RWPE2 (cell line): ENCODE results near the gene HIVEP3.

ENCODE experiments used
- ATAC-seq: fragments of 200-7000 bp; cut with Tn5 transposase; 3 replicates; pipeline ENCODE4 v1.9.1; 2021; ENCODE audit warnings: low read depth
- DNase-seq: peaks from one replicate; pipeline ENCODE4 v3.0.0-alpha.2; 2020; ENCODE audit warnings: low spot score
- H3K27ac ChIP-seq: fragments of 450-650 bp; 2 replicates; pipeline ENCODE4 v1.5.1; 2017; ENCODE audit warnings: mild to moderate bottlenecking; ENCODE audit not compliant: poor library complexity, severe bottlenecking
- H3K27me3 ChIP-seq: fragments of 250-450 bp; sonication (Bioruptor Pico); 2 replicates; pipeline ENCODE4 v1.5.1; 2021; ENCODE audit warnings: mild to moderate bottlenecking, moderate library complexity; ENCODE audit not compliant: insufficient read depth, poor library complexity, severe bottlenecking
- H3K36me3 ChIP-seq: fragments of 250-450 bp; sonication (Bioruptor Pico); 2 replicates; pipeline ENCODE4 v1.5.1; 2020; ENCODE audit warnings: low read depth, mild to moderate bottlenecking, moderate library complexity
- H3K4me1 ChIP-seq: fragments of 250-450 bp; sonication (Bioruptor Pico); 2 replicates; pipeline ENCODE4 v1.5.1; 2021; ENCODE audit warnings: mild to moderate bottlenecking, moderate library complexity; ENCODE audit not compliant: insufficient read depth, poor library complexity, severe bottlenecking
- H3K4me3 ChIP-seq: fragments of 250-450 bp; sonication (Bioruptor Pico); 2 replicates; pipeline ENCODE4 v1.5.1; 2021; ENCODE audit warnings: mild to moderate bottlenecking, moderate library complexity; ENCODE audit not compliant: severe bottlenecking
- H3K9me3 ChIP-seq: fragments of 250-450 bp; sonication (Bioruptor Pico); 2 replicates; pipeline ENCODE4 v1.5.1; 2021; ENCODE audit warnings: mild to moderate bottlenecking, moderate library complexity; ENCODE audit not compliant: severe bottlenecking
- TF ChIP-seq, protein P1 (sequence below): fragments of 450-650 bp; IDR thresholded peaks from one replicate; pipeline ENCODE4 v1.5.1; 2017; ENCODE audit warnings: mild to moderate bottlenecking, moderate library complexity; ENCODE audit not compliant: poor library complexity, severe bottlenecking

HIVEP3 gene

GRCh38 chr1:41859686-41860085 is 59.0 kb downstream of the HIVEP3 start:
- Histone ChIP-seq H3K4me3 (no peak overlapping the region), H3K27ac (peak overlapping the region; percentile 94), H3K36me3 (no peaks in the 10 kb centered on the region), H3K27me3 (no peaks in the 10 kb centered on the region), H3K4me1 (peaks cover 39% of the 10 kb centered on the region), H3K9me3 (no peaks in the 10 kb centered on the region)
- no peak for ATAC-seq
- no peak for DNase-seq
- TF ChIP-seq, protein P1, sequence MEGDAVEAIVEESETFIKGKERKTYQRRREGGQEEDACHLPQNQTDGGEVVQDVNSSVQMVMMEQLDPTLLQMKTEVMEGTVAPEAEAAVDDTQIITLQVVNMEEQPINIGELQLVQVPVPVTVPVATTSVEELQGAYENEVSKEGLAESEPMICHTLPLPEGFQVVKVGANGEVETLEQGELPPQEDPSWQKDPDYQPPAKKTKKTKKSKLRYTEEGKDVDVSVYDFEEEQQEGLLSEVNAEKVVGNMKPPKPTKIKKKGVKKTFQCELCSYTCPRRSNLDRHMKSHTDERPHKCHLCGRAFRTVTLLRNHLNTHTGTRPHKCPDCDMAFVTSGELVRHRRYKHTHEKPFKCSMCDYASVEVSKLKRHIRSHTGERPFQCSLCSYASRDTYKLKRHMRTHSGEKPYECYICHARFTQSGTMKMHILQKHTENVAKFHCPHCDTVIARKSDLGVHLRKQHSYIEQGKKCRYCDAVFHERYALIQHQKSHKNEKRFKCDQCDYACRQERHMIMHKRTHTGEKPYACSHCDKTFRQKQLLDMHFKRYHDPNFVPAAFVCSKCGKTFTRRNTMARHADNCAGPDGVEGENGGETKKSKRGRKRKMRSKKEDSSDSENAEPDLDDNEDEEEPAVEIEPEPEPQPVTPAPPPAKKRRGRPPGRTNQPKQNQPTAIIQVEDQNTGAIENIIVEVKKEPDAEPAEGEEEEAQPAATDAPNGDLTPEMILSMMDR: no peak

DNA sequence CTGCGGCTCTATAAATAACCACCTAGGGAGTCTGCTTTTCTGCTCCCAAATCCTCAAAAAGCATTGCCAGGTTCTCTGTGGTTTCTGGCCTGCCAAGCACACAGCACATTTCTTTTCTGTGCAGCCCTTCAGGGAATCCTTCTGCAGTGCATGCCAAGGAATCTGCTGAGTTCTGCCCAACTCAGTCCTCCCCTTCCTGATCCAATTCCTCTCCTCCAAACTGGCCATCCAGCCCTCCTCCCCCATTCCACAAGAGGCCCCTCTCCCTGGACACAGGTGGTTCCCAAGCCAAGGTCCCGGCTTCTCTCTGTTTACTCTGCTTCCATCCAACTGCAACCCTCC is 61.8 kb downstream of the HIVEP3 start:
- Histone ChIP-seq H3K4me1 (peaks cover 27% of the 10 kb centered on the region), H3K27ac (no peak overlapping the region), H3K27me3 (no peaks in the 10 kb centered on the region), H3K9me3 (no peaks in the 10 kb centered on the region), H3K36me3 (no peaks in the 10 kb centered on the region), H3K4me3 (no peak overlapping the region)
- TF ChIP-seq, protein P1: no peak
- ATAC-seq (no peak), DNase-seq (no peak)

GRCh38 chr1:41856151-41856943 is 62.4 kb downstream of the HIVEP3 start:
- ATAC-seq (no peak), DNase-seq (no peak)
- Histone ChIP-seq H3K4me1 (peaks cover 27% of the 10 kb centered on the region), H3K4me3 (no peak overlapping the region), H3K27ac (no peak overlapping the region), H3K27me3 (no peaks in the 10 kb centered on the region), H3K9me3 (no peaks in the 10 kb centered on the region), H3K36me3 (no peaks in the 10 kb centered on the region)
- TF ChIP-seq, protein P1: no peak

- ATAC-seq: peak; percentile 52; the same call in 2 of the 3 replicates
- Histone ChIP-seq H3K36me3 (no peaks in the 10 kb centered on the region), H3K27me3 (no peaks in the 10 kb centered on the region), H3K4me3 (no peak overlapping the region), H3K4me1 (peaks cover 28% of the 10 kb centered on the region), H3K9me3 (no peaks in the 10 kb centered on the region), H3K27ac (no peak overlapping the region)
- DNase-seq: no peak
- TF ChIP-seq, protein P1: no peak
These were observed 63.0 kb downstream of the HIVEP3 start for GRCh38 chr1:41855713-41856112.

- peaks cover 38% of the 10 kb centered on the region for H3K4me1 ChIP-seq
- no peaks in the 10 kb centered on the region for H3K36me3 ChIP-seq
- TF ChIP-seq, protein P1: no peak
- H3K9me3 ChIP-seq: no peaks in the 10 kb centered on the region
- H3K27me3 ChIP-seq: no peaks in the 10 kb centered on the region
- H3K27ac ChIP-seq: no peak overlapping the region
- no peak overlapping the region for H3K4me3 ChIP-seq
- ATAC-seq (no peak), DNase-seq (no peak)
These were observed 64.8 kb downstream of the HIVEP3 start for GRCh38 chr1:41853907-41854306.
